CD8-positive, alpha-beta memory T cell (primary cell): ENCODE data around the gene CENPC. TPM values are rescaled to one million over a fixed set of nuclear protein-coding genes. Genes with fewer than 3 reads are reported as not detected.
"Not testable (repeated sequence)": the region's sequence is repeated elsewhere in the genome, so short reads cannot be mapped to it uniquely, and the experiment has no call there.

Experiments
- CTCF ChIA-PET: fragments of 350-600 bp; sonication (Branson Sonifier 250); formaldehyde crosslinking; loops from one replicate; lab custom pipeline; 2021; ENCODE audit warnings: antibody characterized with exemption; lab: Charles Lee
- POLR2A ChIA-PET: fragments of 350-600 bp; sonication (Branson Sonifier 250); formaldehyde crosslinking; loops from one replicate; lab custom pipeline; 2021; ENCODE audit warnings: antibody characterized with exemption; lab: Charles Lee
- DNase-seq, 5 donors: peaks; one replicate each; pipeline versions ENCODE4 v3.0.0 to v3.0.0-alpha.2; 2020 to 2022; ENCODE audit warnings: mixed read lengths in 1 of 5
- H3K27ac ChIP-seq: one replicate; pipeline ENCODE4 v1.7.0; 2013; ENCODE audit warnings: low read depth, mild to moderate bottlenecking, low read length, moderate library complexity
- H3K27me3 ChIP-seq: 2 replicates; pipeline ENCODE4 v1.7.0; 2013; ENCODE audit warnings: low read length, mild to moderate bottlenecking; ENCODE audit not compliant: insufficient read depth, poor library complexity, severe bottlenecking
- H3K36me3 ChIP-seq: 2 replicates; pipeline ENCODE4 v1.7.0; 2013; ENCODE audit warnings: mild to moderate bottlenecking, low read length, moderate library complexity; ENCODE audit not compliant: insufficient read depth
- H3K4me1 ChIP-seq: 2 replicates; pipeline ENCODE4 v1.7.0; 2013; ENCODE audit warnings: mild to moderate bottlenecking, low read length, moderate library complexity; ENCODE audit not compliant: insufficient read depth
- H3K4me3 ChIP-seq: 2 replicates; pipeline ENCODE4 v1.7.0; 2013; ENCODE audit warnings: mild to moderate bottlenecking, low read length
- H3K9me3 ChIP-seq: 2 replicates; pipeline ENCODE4 v1.7.0; 2013; ENCODE audit warnings: mild to moderate bottlenecking, low read length
- H3K27ac Mint-ChIP-seq, 8 donors: one replicate each; pipeline ENCODE4 v1.8.0; 2020 to 2021; ENCODE audit warnings: mixed read lengths in 8 of 8, mild to moderate bottlenecking in 6 of 8, inconsistent platforms in 3 of 8, moderate library complexity in 3 of 8
- H3K27me3 Mint-ChIP-seq, 2 donors: one replicate each; pipeline ENCODE4 v1.8.0; 2020 to 2021; ENCODE audit warnings: mixed read lengths in 2 of 2, mild to moderate bottlenecking in 1 of 2, moderate library complexity in 1 of 2
- H3K36me3 Mint-ChIP-seq, 3 donors: one replicate each; pipeline ENCODE4 v1.8.0; 2020 to 2021; ENCODE audit warnings: mixed read lengths in 3 of 3, inconsistent platforms in 1 of 3, mild to moderate bottlenecking in 1 of 3
- H3K4me1 Mint-ChIP-seq, 3 donors: one replicate each; pipeline ENCODE4 v1.8.0; 2020 to 2021; ENCODE audit warnings: mixed read lengths in 3 of 3, inconsistent platforms in 1 of 3, mild to moderate bottlenecking in 1 of 3
- H3K4me3 Mint-ChIP-seq, 7 donors: one replicate each; pipeline ENCODE4 v1.8.0; 2020 to 2021; ENCODE audit warnings: mixed read lengths in 7 of 7, mild to moderate bottlenecking in 6 of 7, moderate library complexity in 4 of 7, inconsistent platforms in 2 of 7
- H3K9me3 Mint-ChIP-seq, 5 donors: one replicate each; pipeline ENCODE4 v1.8.0; 2020 to 2022; ENCODE audit warnings: mixed read lengths in 5 of 5, mild to moderate bottlenecking in 3 of 5, moderate library complexity in 2 of 5, inconsistent platforms in 1 of 5
- polyA plus RNA-seq: library from polyadenylated mRNA; unstranded; fragments of 300-500 nt; fragmentation: Illumina TruSeq; gene quantifications from one replicate; pipeline ENCODE4 v1.2.3, GENCODE V29; 2021
- total RNA-seq, 2 experiments: library from RNA; stranded (reverse); gene quantifications; one replicate each; pipeline ENCODE4 v1.2.3, GENCODE V29; 2021

Gene CENPC
- total and polyA plus RNA-seq, 3 experiments from 2014 or later: 19.3 to 25.0 (median 20.2) TPM

GRCh38 chr4:67531379-67531962 lies 13.8 kb downstream of the CENPC start:
- POLR2A ChIA-PET: no interaction called here
- Mint-ChIP-seq H3K27me3 (no peaks in the 10 kb centered on the region), H3K4me3 (no peak overlapping the region), H3K9me3 (peaks cover 0 to 4% (median 2%) of the 10 kb centered on the region in 5 donors), H3K4me1 (peaks cover 48 to 78% (median 78%) of the 10 kb centered on the region in 3 donors), H3K27ac (no peak overlapping the region), H3K36me3 (peaks cover 34 to 86% (median 41%) of the 10 kb centered on the region in 3 donors)
- Histone ChIP-seq H3K4me3 (no peak overlapping the region), H3K27ac (no peak overlapping the region), H3K36me3 (peaks cover 29% of the 10 kb centered on the region), H3K9me3 (no peaks in the 10 kb centered on the region), H3K27me3 (no peaks in the 10 kb centered on the region), H3K4me1 (peaks cover 8% of the 10 kb centered on the region)
- no peak for DNase-seq
- CTCF ChIA-PET: no interaction called here

DNA sequence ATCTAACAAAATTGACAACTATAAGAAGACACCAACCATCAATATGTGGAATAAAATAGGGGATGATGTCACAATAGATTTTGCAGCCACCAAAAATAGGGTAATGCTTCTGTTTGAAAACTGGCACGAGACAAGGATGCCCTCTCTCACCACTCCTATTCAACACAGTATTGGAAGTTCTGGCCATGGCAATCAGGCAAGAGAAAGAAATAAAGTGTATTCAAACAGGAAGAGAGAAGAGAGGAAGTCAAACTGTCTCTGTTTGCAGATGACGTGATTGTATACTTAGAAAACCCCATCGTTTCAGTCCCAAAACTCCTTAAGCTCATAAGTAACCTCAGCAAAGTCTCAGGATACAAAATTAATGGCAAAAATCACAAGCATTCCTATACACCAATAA lies 21.2 kb downstream of the CENPC start:
- H3K27me3 ChIP-seq, H3K4me1 ChIP-seq, POLR2A ChIA-PET, H3K9me3 Mint-ChIP-seq, H3K36me3 ChIP-seq, H3K27me3 Mint-ChIP-seq, DNase-seq, H3K4me3 ChIP-seq, H3K27ac ChIP-seq, CTCF ChIA-PET, H3K9me3 ChIP-seq: not testable (repeated sequence)
- Mint-ChIP-seq H3K4me3 (peak overlapping the region in 2 of 7 donors; percentile 41 to 42), H3K27ac (peak overlapping the region in 2 of 8 donors; percentile 64), H3K36me3 (peaks cover 25 to 69% (median 26%) of the 10 kb centered on the region in 3 donors), H3K4me1 (peaks cover 76 to 85% (median 85%) of the 10 kb centered on the region in 3 donors)

DNA sequence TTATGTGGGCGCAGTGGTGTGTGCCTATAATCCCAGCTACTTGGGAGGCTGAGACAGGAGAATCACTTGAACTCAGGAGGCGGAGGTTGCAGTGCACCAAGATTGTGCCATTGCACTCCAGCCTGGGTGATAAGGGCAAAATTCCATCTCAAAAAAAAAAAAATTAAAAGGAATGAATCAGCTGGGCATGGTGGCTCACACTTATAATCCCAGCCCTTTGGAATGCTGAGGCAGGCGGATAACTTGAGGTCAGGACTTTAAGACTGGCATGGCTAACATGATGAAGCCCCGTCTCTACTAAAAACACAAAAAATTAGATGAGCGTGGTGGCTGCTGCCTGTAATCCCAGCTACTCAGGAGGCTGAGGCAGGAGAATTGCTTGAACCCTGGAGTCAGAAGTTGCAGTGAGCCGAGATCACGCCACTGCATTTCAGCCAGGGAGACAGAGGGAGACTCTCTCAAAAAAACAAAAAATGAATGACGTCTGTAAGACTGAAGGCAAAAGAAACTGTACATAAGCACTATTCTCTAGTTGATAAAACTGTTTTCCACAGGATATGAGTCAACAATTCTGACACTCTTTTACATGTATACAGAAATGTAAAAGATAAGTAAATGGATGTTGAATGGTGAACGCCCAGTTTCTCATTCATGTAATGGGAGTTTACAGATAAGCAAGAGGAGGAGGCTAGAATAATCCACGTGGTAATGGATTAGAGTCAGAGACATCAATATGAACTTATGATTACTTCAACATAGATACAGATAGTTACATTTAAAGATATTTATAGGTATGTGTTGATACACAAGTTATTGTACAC lies 22.2 kb downstream of the CENPC start:
- Mint-ChIP-seq H3K36me3 (peaks cover 26 to 69% (median 29%) of the 10 kb centered on the region in 3 donors), H3K4me1 (peaks cover 69 to 79% (median 77%) of the 10 kb centered on the region in 3 donors), H3K9me3 (no peaks in the 10 kb centered on the region), H3K27ac (peak overlapping the region in 5 of 8 donors; percentile 14 to 83 (median 30)), H3K27me3 (peaks cover 0 to 3% of the 10 kb centered on the region in 2 donors), H3K4me3 (peak overlapping the region in 1 of 7 donors; percentile 5)
- ChIA-PET CTCF (no interaction called here), POLR2A (no interaction called here)
- DNase-seq: no peak
- Histone ChIP-seq H3K36me3 (peaks cover 4% of the 10 kb centered on the region), H3K4me1 (peaks cover 8% of the 10 kb centered on the region), H3K4me3 (no peak overlapping the region), H3K27ac (peak overlapping the region; percentile 18), H3K9me3 (no peaks in the 10 kb centered on the region), H3K27me3 (no peaks in the 10 kb centered on the region)

GRCh38 chr4:67522230-67522629 lies 23.1 kb downstream of the CENPC start:
- CTCF ChIA-PET: no interaction called here
- POLR2A ChIA-PET: no interaction called here
- Histone ChIP-seq H3K27me3 (no peaks in the 10 kb centered on the region), H3K36me3 (peaks cover 7% of the 10 kb centered on the region), H3K4me3 (no peak overlapping the region), H3K27ac (no peak overlapping the region), H3K4me1 (no peaks in the 10 kb centered on the region), H3K9me3 (no peaks in the 10 kb centered on the region)
- Mint-ChIP-seq H3K9me3 (no peaks in the 10 kb centered on the region), H3K4me1 (peaks cover 64 to 71% (median 68%) of the 10 kb centered on the region in 3 donors), H3K27me3 (peaks cover 0 to 3% of the 10 kb centered on the region in 2 donors), H3K4me3 (peak overlapping the region in 1 of 7 donors; percentile 26), H3K27ac (peak overlapping the region in 1 of 8 donors; percentile 9), H3K36me3 (peaks cover 26 to 70% (median 29%) of the 10 kb centered on the region in 3 donors)
- DNase-seq: no peak

- CTCF ChIA-PET: no interaction called here
- H3K27ac Mint-ChIP-seq: peak overlapping the region in 2 of 8 donors; percentile 51 to 70
- POLR2A ChIA-PET: no interaction called here
- H3K36me3 ChIP-seq: peaks cover 7% of the 10 kb centered on the region
- no peak overlapping the region for H3K4me3 ChIP-seq
- H3K9me3 Mint-ChIP-seq: no peaks in the 10 kb centered on the region
- no peak overlapping the region for H3K4me3 Mint-ChIP-seq
- no peaks in the 10 kb centered on the region for H3K27me3 ChIP-seq
- peaks cover 28 to 68% (median 31%) of the 10 kb centered on the region in 3 donors for H3K36me3 Mint-ChIP-seq
- H3K27me3 Mint-ChIP-seq: peaks cover 0 to 3% of the 10 kb centered on the region in 2 donors
- H3K27ac ChIP-seq: no peak overlapping the region
- no peaks in the 10 kb centered on the region for H3K9me3 ChIP-seq
- peaks cover 59 to 67% (median 61%) of the 10 kb centered on the region in 3 donors for H3K4me1 Mint-ChIP-seq
- no peak for DNase-seq
- no peaks in the 10 kb centered on the region for H3K4me1 ChIP-seq
Measured at GRCh38 chr4:67521506-67521905, 23.8 kb downstream of the CENPC start.

DNA sequence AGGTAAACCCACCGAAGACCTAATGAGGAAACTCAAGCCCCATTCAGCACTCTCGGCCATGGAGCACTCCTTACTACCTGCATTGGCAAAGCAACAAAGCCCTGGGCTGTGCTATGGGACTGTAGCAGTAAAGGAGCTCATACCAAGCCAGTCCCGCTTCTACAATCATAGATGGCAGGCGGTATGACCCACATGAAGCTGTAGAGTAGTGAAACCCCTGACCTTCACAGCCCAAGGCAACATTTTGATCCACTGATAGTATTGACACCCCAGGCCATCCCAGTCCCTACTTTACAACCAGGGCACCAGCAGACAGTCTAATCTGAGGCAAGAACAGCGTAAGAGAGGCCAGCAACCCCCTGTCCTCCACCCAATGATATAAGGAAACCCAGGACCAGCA lies 25.2 kb downstream of the CENPC start:
- Mint-ChIP-seq H3K4me1 (peaks cover 47 to 61% (median 49%) of the 10 kb centered on the region in 3 donors), H3K27ac (peak overlapping the region in 1 of 8 donors; percentile 47)

GRCh38 chr4:67512501-67512900 lies 32.8 kb downstream of the CENPC start:
- Mint-ChIP-seq H3K4me3 (no peak overlapping the region), H3K4me1 (peaks cover 21 to 51% (median 41%) of the 10 kb centered on the region in 3 donors), H3K27ac (peak overlapping the region in 1 of 8 donors; percentile 12), H3K9me3 (no peaks in the 10 kb centered on the region), H3K36me3 (peaks cover 12 to 83% (median 40%) of the 10 kb centered on the region in 3 donors), H3K27me3 (no peaks in the 10 kb centered on the region)
- H3K4me1 ChIP-seq: no peaks in the 10 kb centered on the region
- no peak overlapping the region for H3K27ac ChIP-seq
- POLR2A ChIA-PET: no interaction called here
- H3K9me3 ChIP-seq: no peaks in the 10 kb centered on the region
- H3K36me3 ChIP-seq: peaks cover 23% of the 10 kb centered on the region
- no peak for DNase-seq
- H3K4me3 ChIP-seq: no peak overlapping the region
- no peaks in the 10 kb centered on the region for H3K27me3 ChIP-seq
- CTCF ChIA-PET: no interaction called here

More for the DNA sequence above, 25.2 kb downstream of the CENPC start:
- Histone ChIP-seq H3K27me3 (no peaks in the 10 kb centered on the region), H3K4me1 (no peaks in the 10 kb centered on the region), H3K4me3 (no peak overlapping the region), H3K9me3 (no peaks in the 10 kb centered on the region), H3K27ac (no peak overlapping the region), H3K36me3 (peaks cover 7% of the 10 kb centered on the region)
- no peaks in the 10 kb centered on the region for H3K27me3 Mint-ChIP-seq
- DNase-seq: no peak
- H3K36me3 Mint-ChIP-seq: peaks cover 23 to 65% (median 27%) of the 10 kb centered on the region in 3 donors
- H3K9me3 Mint-ChIP-seq: no peaks in the 10 kb centered on the region
- peak overlapping the region in 1 of 7 donors; percentile 26 for H3K4me3 Mint-ChIP-seq
- ChIA-PET POLR2A (interaction anchor here (0.9 kb wide), 1 partner anchor 24 kb away, joined by 3 read pairs; no protein-coding TSS in a partner anchor), CTCF (interaction anchor here (1.1 kb wide), 1 partner anchor 9 kb away, joined by 4 read pairs; no protein-coding TSS in a partner anchor)

DNA sequence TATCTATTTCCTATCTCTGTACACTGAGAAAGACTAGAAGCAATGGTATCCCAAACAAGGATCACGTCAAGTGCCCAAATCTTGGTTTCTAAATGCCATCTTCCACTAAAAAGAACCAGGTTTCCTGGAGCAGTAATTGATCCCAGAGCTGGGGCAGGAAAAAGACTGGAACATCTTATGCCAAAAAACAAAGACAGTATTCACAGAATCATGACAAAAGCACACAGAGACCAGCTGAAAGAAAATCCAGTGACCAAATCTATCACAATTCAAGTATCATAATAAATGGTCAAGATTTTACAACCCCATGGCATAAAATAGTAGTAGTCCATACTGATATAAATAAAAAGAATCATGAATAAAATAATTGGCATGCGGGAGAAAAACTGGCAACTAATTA lies 44.9 kb downstream of the CENPC start:
- CTCF ChIA-PET: no interaction called here
- Mint-ChIP-seq H3K27me3 (no peaks in the 10 kb centered on the region), H3K9me3 (no peaks in the 10 kb centered on the region), H3K27ac (peak overlapping the region in 2 of 8 donors; percentile 32 to 48), H3K4me1 (peaks cover 19 to 52% (median 26%) of the 10 kb centered on the region in 3 donors), H3K36me3 (peaks cover 14 to 68% (median 29%) of the 10 kb centered on the region in 3 donors), H3K4me3 (no peak overlapping the region)
- DNase-seq: no peak
- Histone ChIP-seq H3K4me3 (no peak overlapping the region), H3K27me3 (no peaks in the 10 kb centered on the region), H3K9me3 (no peaks in the 10 kb centered on the region), H3K27ac (no peak overlapping the region), H3K36me3 (peaks cover 9% of the 10 kb centered on the region), H3K4me1 (no peaks in the 10 kb centered on the region)
- POLR2A ChIA-PET: no interaction called here
